ENCODE data around the gene CACNG6.
A peak's percentile ranks its signal among the peaks of the same experiment; 100 is the strongest.
"Not testable (repeated sequence)": the region's sequence is repeated elsewhere in the genome, so short reads cannot be mapped to it uniquely, and the experiment has no call there.

Gene CACNG6

GRCh38 chr19:54009440-54009839, 18.0 kb downstream of the CACNG6 start:
- DNase-seq: no peak

GRCh38 chr19:54010474-54010873, 19.0 kb downstream of the CACNG6 start:
- no peak for DNase-seq

GRCh38 chr19:54011507-54012211, 20.2 kb downstream of the CACNG6 start:
- no peak for DNase-seq

- DNase-seq: no peak
Measured at GRCh38 chr19:54013866-54014265, 22.4 kb downstream of the CACNG6 start.

- peak in 1 of 2 experiments; percentile 3 for DNase-seq
Measured at GRCh38 chr19:54014920-54015560, 23.6 kb downstream of the CACNG6 start.

GRCh38 chr19:54017261-54017660, 25.8 kb downstream of the CACNG6 start:
- no peak for DNase-seq

GRCh38 chr19:54021363-54021762, 29.9 kb downstream of the CACNG6 start:
- no peak for DNase-seq

- no peak for DNase-seq
Measured at GRCh38 chr19:54021932-54022331, 30.5 kb downstream of the CACNG6 start.

- no peak for DNase-seq
Measured at GRCh38 chr19:54023191-54023590, 31.8 kb downstream of the CACNG6 start.

GRCh38 chr19:54024660-54025059, 33.2 kb downstream of the CACNG6 start:
- DNase-seq: no peak

- no peak for DNase-seq
Measured at GRCh38 chr19:54026656-54027055, 35.2 kb downstream of the CACNG6 start.

GRCh38 chr19:54029301-54029700, 37.9 kb downstream of the CACNG6 start:
- DNase-seq: no peak

- DNase-seq: peak; percentile 57 to 74
Measured at GRCh38 chr19:54029930-54030490, 38.6 kb downstream of the CACNG6 start.

- DNase-seq: no peak
Measured at GRCh38 chr19:54030895-54031586, 39.6 kb downstream of the CACNG6 start.

GRCh38 chr19:54035215-54036178, 44.1 kb downstream of the CACNG6 start:
- no peak for DNase-seq

- DNase-seq: not testable (repeated sequence)
Measured at GRCh38 chr19:54036542-54036941, 45.1 kb downstream of the CACNG6 start.

GRCh38 chr19:54040003-54040402, 48.6 kb downstream of the CACNG6 start:
- DNase-seq: no peak

GRCh38 chr19:54041969-54042606, 50.7 kb downstream of the CACNG6 start:
- no peak for DNase-seq

- no peak for DNase-seq
Measured at GRCh38 chr19:54042989-54043388, 51.6 kb downstream of the CACNG6 start.

GRCh38 chr19:54045771-54046170, 54.3 kb downstream of the CACNG6 start:
- DNase-seq: no peak

GRCh38 chr19:54047616-54048015, 56.2 kb downstream of the CACNG6 start:
- DNase-seq: no peak
